Stimulated activated CD4-positive, alpha-beta T cell treated with anti-CD3 and anti-CD28 coated beads, Interleukin-15, amount 100 ng/mL, for 24 hours (primary cell): ENCODE results near the gene KIAA1549.
"Not testable (repeated sequence)": the region's sequence is repeated elsewhere in the genome, so short reads cannot be mapped to it uniquely, and the experiment has no call there.

Experiments used
- DNase-seq: peaks from one replicate; pipeline ENCODE4 v3.0.0-alpha.2; 2020

Gene KIAA1549

GRCh38 chr7:138981332-138982203 lies at the start of gene KIAA1549:
TSS of gene KIAA1549 (minus strand) at chr7:138981389. CDS start at chr7:138981269, 120 bp downstream.
- peak; percentile 76 for DNase-seq

DNA sequence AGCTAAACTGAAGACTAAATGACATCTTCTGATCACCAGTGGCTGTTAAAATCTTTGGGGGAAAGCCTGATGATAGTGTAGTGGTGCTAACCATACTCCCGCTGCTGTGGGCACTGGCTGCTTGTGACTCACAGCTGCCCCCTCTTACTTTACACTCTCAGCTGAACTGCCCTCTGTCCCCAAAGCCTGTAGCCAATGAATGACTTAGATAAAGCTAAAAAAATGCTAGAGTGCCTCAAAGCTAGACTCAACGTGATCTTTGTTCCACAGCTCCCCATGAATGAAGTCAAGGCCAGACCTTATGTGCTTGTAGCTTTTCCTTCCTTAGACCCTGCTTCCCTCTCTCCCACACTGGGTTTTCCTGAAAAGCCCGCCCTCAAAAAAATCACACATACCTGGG lies 48.2 kb upstream of the KIAA1549 start:
- no peak for DNase-seq

DNA sequence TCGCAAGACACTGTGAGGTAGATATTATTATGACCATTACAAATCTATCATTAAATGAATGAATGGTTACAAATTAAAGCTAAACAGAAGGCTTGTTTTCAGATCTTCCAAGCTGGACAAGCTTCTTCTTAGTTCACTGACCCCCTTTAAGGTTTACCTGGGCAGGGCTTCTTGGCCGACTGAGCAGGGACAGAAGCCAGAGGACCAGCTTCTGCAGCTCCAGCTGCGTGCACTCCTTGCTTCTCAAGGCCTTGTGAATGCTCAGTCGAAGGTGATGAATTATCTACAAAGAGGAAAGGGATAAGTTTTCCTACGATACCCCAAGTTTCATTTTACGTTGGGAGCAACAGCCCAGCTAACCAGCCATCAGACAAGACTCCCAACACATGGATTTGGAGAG lies 45.4 kb upstream of the KIAA1549 start:
- DNase-seq, result no peak

GRCh38 chr7:139025861-139026260 lies 44.7 kb upstream of the KIAA1549 start:
- DNase-seq, result not testable (repeated sequence)

DNA sequence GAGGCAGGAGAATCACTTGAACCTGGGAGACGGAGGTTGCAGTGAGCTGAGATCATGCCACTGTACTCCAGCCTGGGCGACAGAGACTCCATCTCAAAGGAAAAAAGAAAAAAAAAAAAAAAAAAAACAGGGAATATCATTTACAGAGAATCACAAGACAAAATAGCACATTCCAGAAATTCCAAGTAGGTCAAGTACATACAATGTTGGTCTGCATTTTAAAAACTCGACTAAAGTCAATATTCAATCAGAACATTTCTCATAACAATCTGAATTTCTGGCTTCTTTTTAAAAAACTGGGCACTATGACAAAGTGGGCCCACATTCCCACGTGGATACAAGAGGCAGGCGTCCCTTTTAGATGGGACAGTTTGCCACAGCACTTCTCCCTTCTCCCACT lies 41.9 kb upstream of the KIAA1549 start:
- DNase-seq, result no peak

- no peak for DNase-seq
Measured at GRCh38 chr7:139022286-139022685, 41.1 kb upstream of the KIAA1549 start.

- DNase-seq, result no peak
Measured at GRCh38 chr7:139018910-139019309, 37.7 kb upstream of the KIAA1549 start.

DNA sequence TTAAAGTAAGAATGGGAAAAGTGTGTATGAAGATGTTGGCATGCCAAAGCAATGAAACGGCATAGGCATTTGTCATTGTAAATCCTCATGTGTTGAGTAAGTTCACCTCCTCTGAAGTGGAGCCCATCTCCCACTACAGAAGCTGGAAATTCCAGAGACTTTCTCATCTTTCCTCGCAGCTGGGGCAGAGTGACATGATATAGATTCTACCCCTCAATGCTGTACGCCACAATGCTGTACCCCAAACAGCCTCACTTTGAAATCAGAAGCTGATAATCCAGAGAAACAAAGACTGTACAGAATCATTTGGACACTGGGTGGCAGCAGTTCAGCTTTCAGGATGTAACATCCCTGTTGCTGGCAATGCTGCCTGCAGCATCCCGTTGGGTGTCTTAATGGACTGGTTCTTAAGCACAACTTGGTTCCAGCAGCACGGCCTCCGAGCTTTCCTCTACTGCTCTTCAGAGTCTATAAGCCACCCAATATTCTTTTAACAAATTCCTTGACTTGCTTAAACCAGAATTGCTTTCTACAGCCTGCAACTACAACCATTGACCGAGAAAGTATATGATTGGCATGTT lies 35.8 kb upstream of the KIAA1549 start:
- DNase-seq, result peak; percentile 71

DNA sequence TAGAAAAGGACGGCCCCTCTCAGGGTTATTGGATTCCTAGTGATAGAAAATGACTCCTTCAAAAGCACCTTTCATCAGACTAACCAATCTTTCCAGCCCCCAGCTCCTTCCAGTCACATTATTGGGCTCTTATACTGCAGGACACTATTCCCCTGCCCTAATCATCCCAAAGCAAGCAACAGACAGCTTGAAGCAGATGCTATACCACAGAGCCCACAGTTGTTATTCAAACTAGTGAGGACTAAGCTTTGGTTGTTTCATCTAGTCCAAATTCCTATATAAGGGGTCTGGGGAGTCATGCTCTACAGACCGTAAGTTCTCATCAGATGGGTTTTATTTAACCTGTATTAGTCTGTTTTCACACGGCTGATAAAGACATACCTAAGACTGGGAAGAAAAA lies 30.2 kb upstream of the KIAA1549 start:
- DNase-seq, result no peak

DNA sequence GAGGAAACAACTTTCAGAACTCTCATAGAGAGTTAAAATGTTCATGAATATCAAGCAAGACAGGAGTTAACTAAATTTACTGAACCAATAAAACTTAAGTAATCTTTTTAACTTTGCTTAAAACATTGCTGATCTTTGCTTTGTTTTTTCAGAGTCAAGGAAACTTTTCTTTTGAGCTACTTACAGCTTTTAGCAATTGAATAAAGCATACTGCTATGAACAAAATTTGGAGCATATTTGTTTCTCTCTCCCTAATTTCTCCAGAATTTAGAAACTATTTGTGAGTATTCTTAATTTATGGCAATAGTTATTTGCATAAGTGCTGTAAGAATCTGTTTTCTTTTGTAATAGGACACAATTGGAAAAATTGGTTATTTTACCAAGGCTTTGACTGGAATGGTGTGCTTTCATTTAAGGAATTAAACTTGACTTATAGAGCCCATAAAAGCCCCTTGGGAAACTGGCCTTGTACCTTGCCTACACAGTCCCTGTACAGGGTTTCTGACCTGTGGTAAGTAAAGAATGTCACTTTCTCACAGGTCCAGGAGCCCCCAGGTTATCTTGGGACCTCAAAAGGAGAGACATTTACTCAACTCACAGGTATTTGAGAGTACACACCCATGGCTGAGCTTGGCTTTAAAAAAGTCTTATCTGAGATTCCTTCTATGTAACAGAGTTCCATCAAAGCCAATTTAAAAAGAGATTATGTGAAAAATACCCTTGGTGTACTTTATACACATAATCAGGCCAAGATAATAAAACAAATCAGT lies 23.3 kb upstream of the KIAA1549 start:
- DNase-seq, result no peak

- DNase-seq, result no peak
Measured at GRCh38 chr7:138999414-138999813, 18.2 kb upstream of the KIAA1549 start.

DNA sequence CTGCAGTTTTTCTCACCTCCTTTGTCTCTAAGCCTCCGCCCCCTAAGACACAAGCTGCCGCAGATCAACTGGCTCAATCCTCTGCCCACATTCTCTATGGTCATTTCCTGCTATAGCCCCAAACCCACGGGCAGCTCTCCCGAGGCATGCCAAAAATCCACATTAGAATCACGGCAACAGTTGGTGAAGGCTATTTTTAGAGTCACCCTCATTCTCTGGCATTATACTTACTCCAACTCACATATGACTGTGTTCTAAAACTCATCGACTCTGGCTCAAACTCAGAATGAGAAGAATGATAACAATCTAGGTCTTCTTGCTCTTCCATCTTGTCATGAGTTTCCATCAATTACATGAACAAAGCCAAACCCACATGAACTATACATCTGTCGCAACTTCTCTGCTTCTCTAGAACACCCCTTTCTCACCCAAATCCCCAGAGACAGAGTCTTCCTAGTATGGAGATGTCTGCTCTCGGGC lies 10.9 kb upstream of the KIAA1549 start:
- no peak for DNase-seq

DNA sequence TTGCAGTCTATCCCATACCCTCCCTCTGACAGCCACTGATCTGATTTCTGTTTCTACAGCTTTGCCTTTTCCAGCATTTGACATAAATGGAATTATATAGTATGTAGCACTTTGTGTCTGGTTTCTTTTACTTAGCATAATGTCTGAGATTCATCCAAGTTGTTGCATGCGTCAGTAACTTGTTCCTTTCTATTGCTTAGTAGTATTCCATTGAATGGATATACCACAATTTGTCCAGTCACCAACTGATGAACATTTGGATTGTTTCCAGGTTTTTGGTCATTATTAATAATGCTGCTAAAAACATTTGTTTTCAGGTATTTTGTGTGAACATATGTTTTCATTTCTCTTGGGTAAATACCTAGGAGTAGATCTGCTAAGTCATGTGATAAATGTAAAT lies 6.5 kb upstream of the KIAA1549 start:
- no peak for DNase-seq

GRCh38 chr7:138982204-138982623 lies 1.0 kb upstream of the KIAA1549 start:
- no peak for DNase-seq

- DNase-seq, result no peak
Measured at GRCh38 chr7:138980563-138981291, 462 bp downstream of the KIAA1549 start.

DNA sequence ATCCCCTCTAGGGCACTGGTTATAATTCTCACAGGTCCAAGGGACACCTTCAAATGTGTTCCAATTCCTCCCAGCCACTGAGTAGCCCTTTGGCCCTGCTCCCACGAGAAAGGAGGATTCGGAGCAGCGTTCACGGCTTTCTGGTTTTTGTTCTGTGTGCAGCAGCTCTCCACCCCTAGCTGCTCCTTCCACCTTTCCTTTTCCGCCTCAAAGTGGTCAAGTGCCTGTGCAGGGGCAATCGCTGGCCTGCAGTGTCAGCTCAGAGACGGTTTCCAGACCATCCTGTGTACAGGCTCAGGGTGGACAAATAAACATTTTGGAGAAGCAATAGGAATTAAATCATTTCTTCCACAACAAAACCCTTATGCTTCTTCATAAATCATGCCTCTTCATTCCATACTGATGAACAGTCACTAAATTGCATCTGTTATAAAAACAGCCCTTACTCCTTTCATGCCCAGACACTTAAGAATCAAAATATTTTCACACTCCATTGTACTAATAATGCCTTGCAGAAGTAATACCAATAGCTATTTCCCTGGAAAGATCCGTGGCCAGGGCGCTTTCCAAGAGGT lies 1.1 kb downstream of the KIAA1549 start:
- DNase-seq, result no peak

- no peak for DNase-seq
Measured at GRCh38 chr7:138979226-138979979, 1.8 kb downstream of the KIAA1549 start.

GRCh38 chr7:138978541-138979184 lies 2.5 kb downstream of the KIAA1549 start:
- DNase-seq, result no peak

GRCh38 chr7:138976161-138976560 lies 5.0 kb downstream of the KIAA1549 start:
- not testable (repeated sequence) for DNase-seq

GRCh38 chr7:138975343-138976104 lies 5.7 kb downstream of the KIAA1549 start:
- DNase-seq, result no peak
